Measurements from ENCODE around the gene CCDC40.

DNA sequence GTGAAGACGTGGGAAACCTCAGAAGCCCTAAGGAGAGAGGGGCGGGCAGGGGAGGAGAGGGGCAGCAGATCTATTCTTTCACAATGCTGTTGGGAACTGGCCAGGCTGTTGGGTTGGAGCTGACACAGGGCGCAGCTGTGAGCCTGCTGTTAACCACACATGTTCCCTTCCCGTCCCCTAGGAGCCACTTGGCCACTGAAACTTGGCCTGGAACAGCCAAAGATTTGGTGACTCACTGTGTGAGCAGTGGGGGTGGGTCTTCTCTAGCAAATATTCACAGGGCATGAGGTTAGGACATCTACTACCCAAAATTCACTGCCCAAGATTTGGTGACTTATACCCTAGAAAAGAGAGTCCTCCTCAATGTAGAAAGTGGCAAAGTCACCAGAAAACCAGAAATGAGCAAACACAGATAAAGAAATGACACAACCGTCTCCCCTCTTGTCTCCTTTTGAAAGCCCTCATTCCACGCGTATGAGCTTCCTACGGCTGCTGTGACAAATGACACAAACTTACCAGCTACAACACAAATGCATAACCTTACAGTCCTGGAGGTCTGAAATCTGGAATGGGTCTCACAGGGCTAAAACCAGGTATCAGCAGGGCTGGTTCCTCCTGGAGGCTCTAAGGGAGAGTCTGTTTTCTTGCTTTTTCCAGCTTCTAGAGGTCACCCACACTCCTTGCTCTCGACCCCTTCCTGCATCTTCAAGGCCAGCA is 7.0 kb upstream of the CCDC40 start:
- TF ChIP-seq POLR2A (IDR thresholded peaks at IDR 0.05): no peak
- TF ChIP-seq CTCF (IDR thresholded peaks at IDR 0.05): no peak
- peak in 3 of 4 donors; percentile 39 to 61 (median 45) for TF ChIP-seq POLR2AphosphoS5 (IDR thresholded peaks at IDR 0.05)
- TF ChIP-seq EP300 (IDR thresholded peaks at IDR 0.05): no peak
